HL-60/S4 treated with phorbol 12-myristate 13-acetate at 8.2 ng/mL for 4 days and 3 days (cell line): ENCODE results near the gene SLC35A5.

Experiments
- in situ Hi-C: fragments of 300-500 bp; cut with MboI; formaldehyde crosslinking; loops from 2 replicates; pipeline ENCODE4 v1.15.0; 2022; ENCODE audit warnings: low sequenced_read_pairs

The SLC35A5 gene

DNA sequence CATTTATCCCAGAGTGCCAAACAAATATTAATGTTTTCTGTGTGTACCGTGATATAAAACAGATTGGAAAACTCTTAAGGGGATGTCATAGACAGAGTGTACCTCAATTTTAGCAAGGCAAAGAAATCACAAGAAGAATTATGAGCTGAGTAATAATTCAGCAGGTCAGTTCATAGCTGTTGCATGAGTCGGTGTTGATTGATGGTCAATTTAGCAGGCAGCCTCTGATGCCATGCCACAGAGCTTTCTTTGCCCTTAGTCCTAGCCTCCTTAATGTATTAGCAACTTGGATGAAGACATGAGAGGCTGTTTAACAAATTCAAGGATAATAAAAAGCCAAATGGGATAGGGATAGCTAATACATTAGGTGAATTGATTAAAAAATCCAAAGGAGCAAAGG lies 6.8 kb downstream of the SLC35A5 start:
- in situ Hi-C loops = no loop called here

- in situ Hi-C loops = no loop called here
Measured at GRCh38 chr3:112569265-112569664, 7.4 kb downstream of the SLC35A5 start.

DNA sequence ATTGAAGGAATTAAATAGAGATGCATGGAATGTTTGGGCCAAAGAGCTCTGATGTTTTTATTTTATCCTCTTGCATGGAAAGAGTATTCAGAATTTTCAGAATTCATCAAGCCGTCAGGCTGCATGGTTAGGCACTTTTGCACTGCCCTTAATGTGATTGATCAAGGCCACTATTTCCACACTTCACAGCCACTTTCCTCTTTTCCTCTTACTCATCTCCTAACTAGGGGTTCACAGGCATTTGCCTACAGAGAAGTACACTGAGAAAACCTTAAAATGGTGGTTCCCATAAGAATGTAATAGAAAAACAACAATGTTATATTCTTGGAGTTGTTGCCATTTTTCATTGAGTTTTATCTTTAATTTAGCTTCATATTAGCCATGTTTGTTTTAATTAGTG lies 10.9 kb downstream of the SLC35A5 start:
- in situ Hi-C loops = no loop called here

DNA sequence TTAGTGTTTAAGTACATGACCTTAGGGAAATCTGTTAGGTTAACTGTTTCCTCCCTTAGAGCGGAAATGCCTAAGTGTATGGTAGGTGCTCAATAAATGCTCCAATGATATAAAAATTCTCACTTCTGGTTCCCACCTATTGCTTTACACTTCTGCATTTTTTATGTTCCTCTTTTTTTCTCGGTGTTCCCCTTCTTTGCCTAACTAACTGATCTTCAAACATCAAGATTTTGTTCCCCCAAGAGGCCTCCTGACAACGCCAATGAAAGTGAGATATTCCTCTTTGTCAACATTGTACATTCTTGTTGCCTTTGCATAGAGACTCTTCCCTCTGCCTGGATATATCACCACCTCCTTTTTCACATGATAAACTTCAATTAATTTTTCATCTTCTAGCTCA lies 17.4 kb downstream of the SLC35A5 start:
- in situ Hi-C loops = no loop called here

DNA sequence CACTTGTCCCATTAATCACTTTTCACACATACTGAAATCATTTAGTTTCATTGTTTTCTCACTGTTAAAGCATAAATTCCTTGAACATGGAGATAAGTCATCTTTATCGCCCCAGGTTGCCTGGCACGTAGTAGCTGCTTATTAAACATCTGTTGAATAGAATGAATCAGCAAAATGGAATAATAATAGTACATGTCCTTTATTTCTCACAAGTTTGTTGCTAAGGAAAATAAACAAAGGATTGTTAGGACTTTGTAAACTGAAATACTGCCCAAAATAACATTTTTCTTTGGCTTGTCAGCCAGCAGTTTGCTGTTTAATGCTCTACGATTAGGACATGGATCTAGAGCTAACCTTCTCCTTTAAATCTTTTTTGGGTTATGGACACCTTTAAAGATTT lies 17.9 kb downstream of the SLC35A5 start:
- in situ Hi-C loops = no loop called here

GRCh38 chr3:112582244-112582874 lies 20.5 kb downstream of the SLC35A5 start:
- in situ Hi-C loops = no loop called here

DNA sequence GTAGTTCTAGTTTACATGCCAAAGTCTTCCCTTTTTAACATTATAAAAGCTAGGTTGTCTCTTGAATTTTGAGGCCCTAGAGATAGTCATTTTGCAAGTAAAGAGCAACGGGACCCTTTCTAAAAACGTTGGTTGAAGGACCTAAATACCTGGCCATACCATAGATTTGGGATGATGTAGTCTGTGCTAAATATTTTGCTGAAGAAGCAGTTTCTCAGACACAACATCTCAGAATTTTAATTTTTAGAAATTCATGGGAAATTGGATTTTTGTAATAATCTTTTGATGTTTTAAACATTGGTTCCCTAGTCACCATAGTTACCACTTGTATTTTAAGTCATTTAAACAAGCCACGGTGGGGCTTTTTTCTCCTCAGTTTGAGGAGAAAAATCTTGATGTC lies 21.3 kb downstream of the SLC35A5 start:
- in situ Hi-C loops = no loop called here

DNA sequence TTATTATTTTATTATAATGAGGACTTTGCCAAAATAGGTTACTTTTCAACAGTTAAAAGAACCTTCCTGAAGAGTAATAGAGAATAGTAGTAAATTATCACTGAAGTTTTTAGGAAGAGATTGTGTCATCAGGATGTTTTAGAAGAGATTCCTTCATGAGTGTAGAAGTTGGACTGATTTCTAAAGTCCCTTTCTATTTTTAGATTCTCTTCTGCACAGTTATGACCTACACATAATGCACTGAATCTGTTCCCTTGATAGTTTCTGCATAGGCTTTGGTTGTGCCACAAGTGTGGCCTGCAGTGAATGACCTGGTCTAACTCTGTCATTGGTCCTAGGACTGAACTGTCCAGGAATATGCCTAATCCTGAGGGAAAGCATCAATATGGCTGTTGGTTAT lies 23.9 kb downstream of the SLC35A5 start:
- in situ Hi-C loops = no loop called here

DNA sequence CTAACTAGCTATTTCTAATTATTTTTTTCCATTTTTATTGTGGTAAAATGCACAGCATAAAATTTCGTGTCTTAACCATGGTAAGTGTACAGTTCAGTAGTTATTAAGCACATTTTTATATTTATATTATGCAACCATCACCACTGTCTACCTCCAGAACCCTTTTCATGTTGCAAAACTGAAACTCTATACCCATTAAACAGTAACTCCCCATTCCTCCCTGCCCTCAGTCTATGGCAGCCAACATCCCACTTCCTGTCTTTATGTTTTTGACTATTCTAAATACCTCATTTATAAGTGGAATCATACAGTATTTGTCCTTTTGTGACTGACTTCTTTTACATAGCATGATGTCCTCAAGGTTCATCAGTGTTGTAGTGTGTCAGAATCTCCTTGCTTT lies 25.5 kb downstream of the SLC35A5 start:
- in situ Hi-C loops = no loop called here

GRCh38 chr3:112593258-112593657 lies 31.4 kb downstream of the SLC35A5 start:
- in situ Hi-C loops = no loop called here

GRCh38 chr3:112594856-112595255 lies 33.0 kb downstream of the SLC35A5 start:
- in situ Hi-C loops = no loop called here

- in situ Hi-C loops = no loop called here
Measured at GRCh38 chr3:112597945-112598344, 36.1 kb downstream of the SLC35A5 start.

DNA sequence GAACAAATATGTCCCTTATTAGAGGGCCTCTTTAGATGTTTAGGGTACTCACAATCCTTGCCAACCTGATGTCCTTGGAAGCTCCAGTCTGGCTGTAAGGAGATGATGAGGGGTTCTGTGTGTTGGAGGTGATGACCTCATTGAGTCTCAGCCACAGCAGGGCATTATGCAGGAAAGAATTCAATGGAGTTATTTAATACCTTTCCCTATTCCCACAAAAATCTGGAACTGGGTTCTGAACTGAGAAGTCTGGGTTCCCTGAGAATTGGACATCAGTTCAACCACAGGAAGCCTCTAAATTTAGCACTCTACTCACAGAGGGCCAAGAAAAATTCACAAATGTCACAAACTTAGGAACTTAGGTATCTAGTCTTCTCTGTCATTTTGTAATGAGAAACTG lies 36.9 kb downstream of the SLC35A5 start:
- in situ Hi-C loops = no loop called here

DNA sequence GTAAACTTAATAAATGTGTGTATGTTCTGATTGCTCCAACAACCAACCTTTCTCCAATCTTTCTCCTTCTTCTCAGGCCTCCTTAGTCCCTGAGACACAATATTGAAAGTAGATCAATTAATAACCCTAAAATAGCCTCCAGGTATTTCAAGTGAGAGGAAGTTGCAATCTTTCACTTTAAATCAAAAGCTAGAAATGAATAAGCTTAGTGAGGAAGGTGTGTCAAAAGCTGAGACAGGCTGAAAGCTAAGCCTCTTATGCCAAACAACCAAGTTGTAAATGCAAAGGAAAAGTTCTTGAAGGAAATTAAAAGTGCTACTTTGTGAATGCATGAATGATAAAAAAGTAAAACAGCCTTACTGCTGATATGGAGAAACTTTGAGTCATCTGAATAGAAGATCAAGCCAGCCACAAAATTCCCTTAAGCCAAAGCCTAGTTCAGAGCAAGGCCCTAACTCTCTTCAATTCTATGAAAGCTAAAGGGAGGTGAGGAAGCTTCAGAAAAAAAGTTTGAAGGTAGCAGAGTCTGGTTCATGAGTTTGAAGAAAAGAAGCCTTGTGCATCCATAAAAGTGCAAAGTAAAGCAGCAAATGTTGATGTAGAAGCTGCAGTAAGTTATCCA lies 40.5 kb downstream of the SLC35A5 start:
- in situ Hi-C loops = no loop called here

- in situ Hi-C loops = no loop called here
Measured at GRCh38 chr3:112604536-112604935, 42.7 kb downstream of the SLC35A5 start.

DNA sequence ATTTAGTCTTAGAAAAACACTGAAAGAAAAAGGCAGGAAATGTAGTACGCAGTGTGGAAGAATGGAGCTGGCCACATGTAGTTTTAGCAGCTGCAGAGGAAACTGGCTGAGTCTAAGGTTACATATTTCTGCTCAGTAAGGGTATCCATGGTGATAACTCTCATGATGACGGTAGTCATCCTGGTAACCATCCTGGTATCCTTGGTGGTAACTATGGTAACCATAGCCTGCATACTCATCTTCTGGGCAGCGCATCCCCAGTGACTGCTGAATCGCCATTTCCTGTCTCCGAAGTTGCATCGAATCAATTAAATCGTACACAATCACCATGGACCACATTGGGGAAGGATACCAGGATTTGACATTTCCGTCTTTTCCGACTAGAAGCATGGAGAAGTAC lies 43.4 kb downstream of the SLC35A5 start:
- in situ Hi-C loops = no loop called here

DNA sequence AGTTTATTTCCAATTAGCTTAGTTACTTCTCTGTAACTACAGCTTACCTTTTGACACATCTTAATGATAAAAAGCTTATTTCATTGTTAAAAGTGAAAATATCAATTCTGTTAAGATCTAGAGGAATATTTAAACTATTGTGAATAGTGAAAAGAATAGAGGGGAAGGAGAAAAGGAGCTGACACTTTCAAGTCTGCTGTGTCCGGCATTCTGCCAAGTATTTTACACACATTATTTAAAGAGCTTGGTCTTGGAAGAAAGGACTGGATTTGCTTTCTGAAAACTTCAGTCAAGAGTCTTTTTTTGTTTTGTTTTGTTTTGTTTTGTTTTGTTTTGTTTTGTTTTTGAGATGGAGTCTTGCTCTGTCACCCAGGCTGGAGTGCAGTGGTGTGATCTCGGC lies 44.3 kb downstream of the SLC35A5 start:
- in situ Hi-C loops = no loop called here

DNA sequence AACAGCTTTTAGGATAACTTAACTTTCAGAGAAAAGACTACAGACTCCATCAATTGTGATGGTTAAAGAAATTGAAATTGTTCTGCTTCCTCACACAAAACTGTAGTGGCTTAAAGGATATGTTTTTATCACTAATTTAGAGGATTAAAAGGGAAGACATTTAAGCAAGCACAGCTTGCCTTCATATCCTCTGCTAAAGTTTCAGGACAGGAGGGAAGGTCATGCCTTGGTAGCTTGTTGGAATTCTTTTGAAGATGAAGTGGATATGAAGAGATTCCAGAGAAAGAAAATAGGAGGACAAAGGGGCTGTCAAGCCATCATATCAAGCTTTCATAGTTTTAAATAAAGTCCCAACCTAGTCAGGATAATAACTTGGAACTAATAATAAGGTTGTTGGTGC lies 46.0 kb downstream of the SLC35A5 start:
- in situ Hi-C loops = no loop called here

GRCh38 chr3:112610121-112610520 lies 48.3 kb downstream of the SLC35A5 start:
- in situ Hi-C loops = no loop called here

DNA sequence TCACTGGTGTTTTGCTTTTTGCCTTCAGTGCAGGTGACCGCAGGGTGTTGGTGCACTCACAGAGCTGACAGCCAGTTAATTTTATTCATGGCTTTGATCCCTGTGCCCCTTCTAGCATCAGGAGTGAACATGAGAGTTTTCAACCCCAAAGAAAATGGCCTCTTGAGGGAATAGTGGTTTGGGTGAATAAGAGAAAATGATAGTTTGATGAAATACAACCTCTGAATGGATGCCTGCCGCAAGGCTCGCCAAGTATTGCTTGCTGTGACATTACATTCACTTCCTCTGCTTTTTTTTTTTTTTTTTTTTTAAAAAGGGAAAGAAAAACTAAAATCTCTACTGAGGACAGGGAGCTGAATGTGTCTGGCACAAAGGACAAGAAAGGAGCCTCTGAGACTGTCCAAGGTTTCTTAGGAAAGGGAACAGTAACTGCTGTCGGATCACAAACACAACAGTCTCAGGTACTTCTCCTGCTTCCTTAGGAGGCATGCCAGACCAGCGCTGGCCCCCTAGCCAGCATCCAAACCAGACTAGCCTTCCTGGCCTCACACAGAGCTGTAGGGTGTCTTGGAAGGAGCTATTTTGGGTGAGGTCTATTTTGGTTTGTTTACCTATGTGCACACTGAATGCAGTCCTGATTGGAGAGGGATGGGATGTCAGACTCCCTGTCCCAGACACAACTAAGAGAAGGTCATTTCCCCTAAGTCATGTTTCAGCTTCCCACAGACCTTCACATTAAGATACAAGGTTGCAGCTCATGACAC lies 50.1 kb downstream of the SLC35A5 start:
- in situ Hi-C loops = no loop called here

DNA sequence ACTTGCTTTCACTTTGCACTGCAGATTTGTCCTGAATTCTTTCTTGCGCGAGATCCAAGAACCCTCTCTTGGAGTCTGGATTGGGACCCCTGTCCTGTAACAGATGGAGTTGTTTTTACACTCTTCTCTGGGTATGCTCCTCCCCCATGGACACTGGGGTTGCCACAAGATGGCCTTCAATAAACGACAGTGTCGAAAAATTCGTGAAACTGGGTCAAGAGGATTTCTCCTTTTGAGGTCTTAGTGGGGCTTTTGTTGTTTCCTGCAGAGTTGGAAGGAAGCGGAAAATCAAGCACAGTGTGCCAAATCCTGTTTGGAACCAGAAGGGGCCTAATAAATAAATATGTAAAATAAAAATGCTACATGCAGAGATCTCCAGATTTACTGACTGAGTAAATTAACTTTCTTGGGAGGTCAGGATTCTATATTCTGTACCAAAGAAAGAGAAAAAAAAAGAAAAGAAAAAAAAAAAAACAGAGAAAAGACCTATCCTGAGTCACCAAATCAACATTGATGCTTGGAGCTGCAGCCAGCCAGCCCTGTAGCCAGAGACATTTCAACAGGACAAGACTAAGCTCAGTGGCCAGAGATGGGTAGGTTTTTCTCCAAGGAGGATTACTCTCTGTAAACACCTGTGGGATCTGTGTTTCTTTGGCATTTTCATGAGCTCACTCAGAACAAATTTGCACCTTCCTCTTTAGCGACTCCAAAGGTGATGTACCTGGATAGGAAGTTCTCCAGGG lies 54.3 kb downstream of the SLC35A5 start:
- in situ Hi-C loops = no loop called here

DNA sequence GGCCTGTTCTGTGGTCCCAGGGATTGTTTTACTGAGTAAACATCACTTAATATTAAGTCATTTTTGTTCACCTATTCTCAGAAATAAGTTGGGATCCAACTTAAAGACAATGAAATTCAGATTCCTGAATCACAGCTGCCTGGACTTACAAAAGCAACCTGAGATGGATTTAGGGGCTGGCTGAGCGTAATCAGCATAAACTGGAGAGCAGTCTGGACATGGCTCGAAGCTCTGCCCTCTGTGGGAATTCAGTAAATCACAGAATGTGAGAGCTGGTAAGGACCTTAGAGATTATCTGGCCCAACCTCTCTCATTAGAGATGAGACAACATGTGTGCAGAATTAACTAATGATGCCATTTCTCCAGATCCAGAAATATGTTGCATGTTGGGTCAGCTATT lies 55.4 kb downstream of the SLC35A5 start:
- in situ Hi-C loops = no loop called here
